ENCODE measurements around the gene LRP1B.

Gene LRP1B

GRCh38 chr2:140627885-140628284, 1502.9 kb downstream of the LRP1B start:
- DNase-seq, result no peak

- DNase-seq, result no peak
Measured at GRCh38 chr2:140627136-140627535, 1503.7 kb downstream of the LRP1B start.

- DNase-seq, result no peak
Measured at GRCh38 chr2:140624200-140624599, 1506.6 kb downstream of the LRP1B start.

GRCh38 chr2:140621583-140622362, 1509.0 kb downstream of the LRP1B start:
- no peak for DNase-seq

- no peak for DNase-seq
Measured at GRCh38 chr2:140604788-140605187, 1526.0 kb downstream of the LRP1B start.

- DNase-seq, result no peak
Measured at GRCh38 chr2:140604096-140604495, 1526.7 kb downstream of the LRP1B start.

- no peak for DNase-seq
Measured at GRCh38 chr2:140603416-140603815, 1527.4 kb downstream of the LRP1B start.

- DNase-seq, result no peak
Measured at GRCh38 chr2:140601801-140602200, 1529.0 kb downstream of the LRP1B start.

GRCh38 chr2:140601342-140601741, 1529.5 kb downstream of the LRP1B start:
- no peak for DNase-seq

GRCh38 chr2:140600116-140600515, 1530.7 kb downstream of the LRP1B start:
- DNase-seq, result no peak

- DNase-seq, result no peak
Measured at GRCh38 chr2:140597836-140598235, 1533.0 kb downstream of the LRP1B start.

- no peak for DNase-seq
Measured at GRCh38 chr2:140597205-140597604, 1533.6 kb downstream of the LRP1B start.

GRCh38 chr2:140596447-140596846, 1534.4 kb downstream of the LRP1B start:
- DNase-seq, result no peak

GRCh38 chr2:140595107-140595506, 1535.7 kb downstream of the LRP1B start:
- no peak for DNase-seq

GRCh38 chr2:140593132-140593531, 1537.7 kb downstream of the LRP1B start:
- no peak for DNase-seq

- no peak for DNase-seq
Measured at GRCh38 chr2:140589696-140590095, 1541.1 kb downstream of the LRP1B start.

GRCh38 chr2:140589273-140589672, 1541.5 kb downstream of the LRP1B start:
- DNase-seq, result no peak

- DNase-seq, result no peak
Measured at GRCh38 chr2:140586379-140586778, 1544.4 kb downstream of the LRP1B start.

GRCh38 chr2:140585016-140585415, 1545.8 kb downstream of the LRP1B start:
- DNase-seq, result no peak

GRCh38 chr2:140584471-140584870, 1546.3 kb downstream of the LRP1B start:
- no peak for DNase-seq

GRCh38 chr2:140580532-140581151, 1550.2 kb downstream of the LRP1B start:
- no peak for DNase-seq

GRCh38 chr2:140577453-140577852, 1553.4 kb downstream of the LRP1B start:
- no peak for DNase-seq

GRCh38 chr2:140567734-140568133, 1563.1 kb downstream of the LRP1B start:
- no peak for DNase-seq

- no peak for DNase-seq
Measured at GRCh38 chr2:140565756-140566155, 1565.1 kb downstream of the LRP1B start.

- DNase-seq, result no peak
Measured at GRCh38 chr2:140555701-140556100, 1575.1 kb downstream of the LRP1B start.
